Peyer's patch (tissue), 4 donors: ENCODE results near the gene PPP1R9B.

Source experiments
- POLR2A ChIP-seq, 2 donors: fragments of 450-650 bp; IDR thresholded peaks; one replicate each; pipeline ENCODE4 v1.5.1; 2017; ENCODE audit warnings: antibody characterized with exemption in 2 of 2, mild to moderate bottlenecking in 2 of 2, moderate library complexity in 2 of 2
- TF ChIP-seq, protein P1 (sequence below), 6 experiments: fragments of 450-650 bp in 4 of 6; fragments of 200-600 bp in 2 of 6; sonication (generic) in 1 of 6; IDR thresholded peaks; one replicate each; pipeline ENCODE4 v1.5.1; 2017 to 2019; ENCODE audit warnings: antibody characterized with exemption in 6 of 6, mild to moderate bottlenecking in 3 of 6, moderate library complexity in 1 of 6

DNA sequence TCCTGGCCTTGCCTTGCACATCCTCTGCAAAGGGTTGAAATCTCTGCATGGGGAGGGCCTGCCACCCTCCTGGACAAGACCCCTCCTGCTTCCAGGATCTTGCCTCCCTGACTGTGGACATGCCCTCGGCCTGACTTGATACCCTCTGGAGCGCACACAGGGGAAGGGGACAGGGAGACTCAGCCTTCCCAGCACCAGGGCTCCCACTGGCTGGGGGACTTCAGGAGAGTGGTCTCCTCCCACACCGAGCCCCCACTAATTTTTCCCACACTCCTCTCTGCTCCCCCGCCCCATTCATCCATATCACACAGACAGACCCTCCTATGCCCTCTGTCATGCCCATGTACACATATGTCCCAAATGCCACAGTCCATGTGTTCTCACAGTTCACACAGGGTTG is 29.6 kb upstream of the PPP1R9B start:
- TF ChIP-seq, protein P1, sequence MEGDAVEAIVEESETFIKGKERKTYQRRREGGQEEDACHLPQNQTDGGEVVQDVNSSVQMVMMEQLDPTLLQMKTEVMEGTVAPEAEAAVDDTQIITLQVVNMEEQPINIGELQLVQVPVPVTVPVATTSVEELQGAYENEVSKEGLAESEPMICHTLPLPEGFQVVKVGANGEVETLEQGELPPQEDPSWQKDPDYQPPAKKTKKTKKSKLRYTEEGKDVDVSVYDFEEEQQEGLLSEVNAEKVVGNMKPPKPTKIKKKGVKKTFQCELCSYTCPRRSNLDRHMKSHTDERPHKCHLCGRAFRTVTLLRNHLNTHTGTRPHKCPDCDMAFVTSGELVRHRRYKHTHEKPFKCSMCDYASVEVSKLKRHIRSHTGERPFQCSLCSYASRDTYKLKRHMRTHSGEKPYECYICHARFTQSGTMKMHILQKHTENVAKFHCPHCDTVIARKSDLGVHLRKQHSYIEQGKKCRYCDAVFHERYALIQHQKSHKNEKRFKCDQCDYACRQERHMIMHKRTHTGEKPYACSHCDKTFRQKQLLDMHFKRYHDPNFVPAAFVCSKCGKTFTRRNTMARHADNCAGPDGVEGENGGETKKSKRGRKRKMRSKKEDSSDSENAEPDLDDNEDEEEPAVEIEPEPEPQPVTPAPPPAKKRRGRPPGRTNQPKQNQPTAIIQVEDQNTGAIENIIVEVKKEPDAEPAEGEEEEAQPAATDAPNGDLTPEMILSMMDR (IDR thresholded peaks at IDR 0.05), result no peak
- TF ChIP-seq POLR2A (IDR thresholded peaks at IDR 0.05), result no peak
